HepG2 (cell line): Measurements from ENCODE around the gene NKIRAS1. TPM values are rescaled to one million over a fixed set of nuclear protein-coding genes. Genes with fewer than 3 reads are reported as not detected.

Experiments
- ATAC-seq: fragments of 200-7000 bp; cut with Tn5 transposase; 3 replicates; pipeline ENCODE4 v1.9.1; 2020; ENCODE audit warnings: mild to moderate bottlenecking, moderate library complexity
- BruUV-seq: library from RNA; stranded (reverse); fragments of 400-500 nt; replicated peaks from 2 replicates; lab custom pipeline; 2021; lab: Mats Ljungman, UMichigan
- CTCF ChIA-PET: fragments of 300-600 bp; formaldehyde crosslinking; extraction: SDS; loops from one replicate; lab custom pipeline; 2021; ENCODE audit warnings: low total read pairs, inconsistent platforms, low intra/inter-chr PET ratio; lab: Yijun Ruan, JAX
- POLR2A ChIA-PET: fragments of 350-600 bp; sonication (Branson Sonifier 250); formaldehyde crosslinking; loops from one replicate; lab custom pipeline; 2020; ENCODE audit warnings: antibody characterized with exemption, inconsistent platforms; lab: Yijun Ruan, JAX
- DNase-seq: peaks from one replicate; pipeline ENCODE4 v3.0.0-alpha.2; 2015; ENCODE audit warnings: low spot score
- FAIRE-seq: peaks from 3 replicates; lab custom pipeline; 2011; peaks lifted over from hg19 to GRCh38; lab: Jason Lieb, UNC
- H2AFZ ChIP-seq: one replicate; pipeline ENCODE4 v1.6.1; 2011; ENCODE audit warnings: low read length, inconsistent platforms
- H3K27ac ChIP-seq: fragments of 300-600 bp; 3 replicates; pipeline ENCODE4 v1.8.0; 2011; ENCODE audit warnings: mixed run types, mild to moderate bottlenecking, mixed read lengths, low read length, inconsistent platforms; ENCODE audit not compliant: insufficient read depth; ENCODE audit errors: extremely low read length
- H3K27me3 ChIP-seq, 2 experiments: fragments of 200-600 bp in 1 of 2; 2 replicates in 1 of 2; 3 replicates in 1 of 2; pipeline versions ENCODE4 v1.6.0 to v1.8.0; 2011; ENCODE audit warnings: low read length in 2 of 2, mild to moderate bottlenecking in 2 of 2, moderate library complexity in 2 of 2, inconsistent platforms in 1 of 2; ENCODE audit not compliant: insufficient read depth in 2 of 2, control insufficient read depth in 1 of 2
- H3K36me3 ChIP-seq, 2 experiments: fragments of 200-600 bp in 1 of 2; replicated peaks in 1 of 2; 2 replicates in 1 of 2; 3 replicates in 1 of 2; pipeline versions ENCODE4 v1.5.1 to v1.8.0; 2011; ENCODE audit warnings: low read length in 2 of 2, inconsistent platforms in 1 of 2; ENCODE audit not compliant: insufficient read depth in 2 of 2, control insufficient read depth in 1 of 2
- H3K4me1 ChIP-seq: 2 replicates; pipeline ENCODE4 v1.5.1; 2012; ENCODE audit warnings: low read length, inconsistent platforms; ENCODE audit not compliant: insufficient read depth
- H3K4me2 ChIP-seq: 2 replicates; pipeline ENCODE4 v1.6.0; 2011; ENCODE audit warnings: low read depth, low read length, inconsistent platforms
- H3K4me3 ChIP-seq, 3 experiments: fragments of 200-600 bp in 1 of 3; sonication (generic), shearing (Covaris generic) in 1 of 3; replicated peaks in 1 of 3; 2 replicates each; pipeline ENCODE4 v1.5.1; 2011 to 2016; ENCODE audit warnings: low read length in 3 of 3, inconsistent platforms in 2 of 3, low read depth in 2 of 3, mild to moderate bottlenecking in 2 of 3, control low read depth in 1 of 3, mixed read lengths in 1 of 3; ENCODE audit not compliant: insufficient read depth in 1 of 3
- H3K79me2 ChIP-seq: one replicate; pipeline ENCODE4 v1.6.1; 2011; ENCODE audit warnings: low read length, inconsistent platforms; ENCODE audit not compliant: insufficient read depth
- H3K9ac ChIP-seq: 2 replicates; pipeline ENCODE4 v1.6.0; 2011; ENCODE audit warnings: mild to moderate bottlenecking, low read depth, low read length, inconsistent platforms; ENCODE audit not compliant: insufficient read depth
- H3K9me3 ChIP-seq: 2 replicates; pipeline ENCODE4 v1.5.1; 2012; ENCODE audit warnings: mild to moderate bottlenecking, low read length
- H4K20me1 ChIP-seq: 2 replicates; pipeline ENCODE4 v1.6.0; 2011; ENCODE audit warnings: inconsistent platforms, mild to moderate bottlenecking, low read length, moderate library complexity; ENCODE audit not compliant: insufficient read depth
- CBX2 ChIP-seq, 2 experiments: fragments of 200-600 bp in 1 of 2; sonication (generic); formaldehyde crosslinking in 1 of 2; IDR thresholded peaks; 2 replicates each; pipeline versions ENCODE4 v1.7.0 to v1.8.1; 2018 to 2022; ENCODE audit warnings: low read depth in 2 of 2, low read length in 1 of 2, mild to moderate bottlenecking in 1 of 2, missing genetic modification reagents in 1 of 2
- TBX2 ChIP-seq: sonication (generic); formaldehyde crosslinking; IDR thresholded peaks from 2 replicates; pipeline ENCODE4 v1.5.0; 2020; ENCODE audit warnings: missing genetic modification reagents, mild to moderate bottlenecking, borderline replicate concordance
- XRCC5 ChIP-seq: fragments of 200-400 bp; formaldehyde crosslinking; optimal IDR thresholded peaks from 2 replicates; pipeline ENCODE3; 2017; ENCODE audit warnings: mild to moderate bottlenecking, low read length
- ZFY ChIP-seq: sonication (generic); formaldehyde crosslinking; IDR thresholded peaks from 2 replicates; pipeline ENCODE4 v1.4.0; 2020; ENCODE audit warnings: missing genetic modification reagents
- WGBS: methylation state at CpG from one replicate; pipeline ENCODE4 v1.1.6; 2017; ENCODE audit warnings: low lambda C conversion rate; 5-methylcytosine and 5-hydroxymethylcytosine counted together
- in situ Hi-C: cut with HindIII; loops from 2 replicates; pipeline ENCODE4 v1.10.0; 2017; ENCODE audit warnings: low pct_unique_long_range_greater_than_20kb; ENCODE audit not compliant: extremely low pct_ligation_motif_present
- intact Hi-C: fragments of 100-400 bp; cut with micrococcal nuclease; formaldehyde crosslinking; loops from one replicate; pipeline ENCODE4 v1.10.0; 2022; ENCODE audit not compliant: unreplicated experiment
- polyA plus RNA-seq, 8 experiments: library from polyadenylated mRNA; depleted of rRNA in 3 of 8; stranded (reverse) in 7 of 8; unstranded in 1 of 8; fragments of >200 nt; fragmentation: Illumina TruSeq in 4 of 8; extraction: Trizol in 4 of 8; gene quantifications; 2 replicates each; pipeline versions ENCODE4 v1.2.1 to v1.2.3, GENCODE V29; 2011 to 2016; ENCODE audit warnings: low read depth in 4 of 8, missing spikeins in 1 of 8, mixed read lengths in 1 of 8; ENCODE audit not compliant: insufficient read depth in 1 of 8
- total RNA-seq, 5 experiments: library from RNA; depleted of rRNA; stranded (reverse); fragments of >200 nt; fragmentation: Illumina TruSeq; extraction: Trizol; gene quantifications; 2 replicates each; pipeline ENCODE4 v1.2.3, GENCODE V29; 2016; ENCODE audit warnings: low read depth in 1 of 5
- TF ChIP-seq, protein P1 (sequence below): sonication (generic); formaldehyde crosslinking; IDR thresholded peaks from 2 replicates; pipeline ENCODE4 v1.4.0; 2020; ENCODE audit warnings: mild to moderate bottlenecking, missing genetic modification reagents
- TF ChIP-seq, protein P2 (sequence below): sonication (generic); formaldehyde crosslinking; IDR thresholded peaks from 2 replicates; pipeline ENCODE4 v1.4.0; 2020; ENCODE audit warnings: missing genetic modification reagents, mild to moderate bottlenecking, borderline replicate concordance

The NKIRAS1 gene
- total and polyA plus RNA-seq, 2 of the 13 experiments (the other 11 are each of a cell fraction or from before 2014, with no cell fraction given), result 4.3 to 8.0 TPM

GRCh38 chr3:23879485-23879884 lies 37.3 kb downstream of the NKIRAS1 start:
- H3K4me3 ChIP-seq, result no peak overlapping the region
- BruUV-seq, result no TSS peak
- no peaks in the 10 kb centered on the region for H3K9me3 ChIP-seq
- no peak for TF ChIP-seq XRCC5
- TF ChIP-seq, protein P1, sequence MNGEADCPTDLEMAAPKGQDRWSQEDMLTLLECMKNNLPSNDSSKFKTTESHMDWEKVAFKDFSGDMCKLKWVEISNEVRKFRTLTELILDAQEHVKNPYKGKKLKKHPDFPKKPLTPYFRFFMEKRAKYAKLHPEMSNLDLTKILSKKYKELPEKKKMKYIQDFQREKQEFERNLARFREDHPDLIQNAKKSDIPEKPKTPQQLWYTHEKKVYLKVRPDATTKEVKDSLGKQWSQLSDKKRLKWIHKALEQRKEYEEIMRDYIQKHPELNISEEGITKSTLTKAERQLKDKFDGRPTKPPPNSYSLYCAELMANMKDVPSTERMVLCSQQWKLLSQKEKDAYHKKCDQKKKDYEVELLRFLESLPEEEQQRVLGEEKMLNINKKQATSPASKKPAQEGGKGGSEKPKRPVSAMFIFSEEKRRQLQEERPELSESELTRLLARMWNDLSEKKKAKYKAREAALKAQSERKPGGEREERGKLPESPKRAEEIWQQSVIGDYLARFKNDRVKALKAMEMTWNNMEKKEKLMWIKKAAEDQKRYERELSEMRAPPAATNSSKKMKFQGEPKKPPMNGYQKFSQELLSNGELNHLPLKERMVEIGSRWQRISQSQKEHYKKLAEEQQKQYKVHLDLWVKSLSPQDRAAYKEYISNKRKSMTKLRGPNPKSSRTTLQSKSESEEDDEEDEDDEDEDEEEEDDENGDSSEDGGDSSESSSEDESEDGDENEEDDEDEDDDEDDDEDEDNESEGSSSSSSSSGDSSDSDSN, result no peak
- TF ChIP-seq ZFY (CRISPR knock-in tag), result no peak
- no peak for TF ChIP-seq TBX2 (CRISPR knock-in tag)
- TF ChIP-seq CBX2 (IDR thresholded peaks at IDR 0.05; ENCODE audit: low read depth, low read length), result no peak
- no peak for TF ChIP-seq CBX2 (CRISPR knock-in tag; IDR thresholded peaks at IDR 0.05; ENCODE audit: low read depth)
- TF ChIP-seq, protein P2, sequence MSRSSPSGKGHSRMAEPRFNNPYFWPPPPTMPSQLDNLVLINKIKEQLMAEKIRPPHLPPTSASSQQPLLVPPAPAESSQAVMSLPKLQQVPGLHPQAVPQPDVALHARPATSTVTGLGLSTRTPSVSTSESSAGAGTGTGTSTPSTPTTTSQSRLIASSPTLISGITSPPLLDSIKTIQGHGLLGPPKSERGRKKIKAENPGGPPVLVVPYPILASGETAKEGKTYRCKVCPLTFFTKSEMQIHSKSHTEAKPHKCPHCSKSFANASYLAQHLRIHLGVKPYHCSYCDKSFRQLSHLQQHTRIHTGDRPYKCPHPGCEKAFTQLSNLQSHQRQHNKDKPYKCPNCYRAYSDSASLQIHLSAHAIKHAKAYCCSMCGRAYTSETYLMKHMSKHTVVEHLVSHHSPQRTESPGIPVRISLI (CRISPR knock-in tag), result no peak
- 97% methylated on average over 8 of the region's 8 CpGs for WGBS
- H3K4me2 ChIP-seq, result no peak overlapping the region
- H3K27ac ChIP-seq, result no peak overlapping the region
- H3K4me1 ChIP-seq, result no peaks in the 10 kb centered on the region
- ChIA-PET CTCF (no interaction called here), POLR2A (no interaction called here)
- DNase-seq, result no peak
- in situ Hi-C loops, result no loop called here
- no peak overlapping the region for H3K9ac ChIP-seq
- H4K20me1 ChIP-seq, result 0 out of 2 replicates have a peak, but pooled peaks cover 3% of the 10 kb centered on the region
- no peak for FAIRE-seq
- H2AFZ ChIP-seq, result no peak overlapping the region
- H3K79me2 ChIP-seq, result peaks cover 5% of the 10 kb centered on the region
- intact Hi-C loops, result no loop called here
- H3K36me3 ChIP-seq, result no peaks in the 10 kb centered on the region; a peak in 2 of 5 replicates
- ATAC-seq, result no peak
- no peaks in the 10 kb centered on the region for H3K27me3 ChIP-seq
